Uterus (tissue), 4 donors: ENCODE data around the gene MORN4. TPM values are rescaled to one million over a fixed set of nuclear protein-coding genes. Genes with fewer than 3 reads are reported as not detected.
"Not testable (repeated sequence)": the region's sequence is repeated elsewhere in the genome, so short reads cannot be mapped to it uniquely, and the experiment has no call there.

Source experiments
- DNase-seq, 2 donors: peaks; one replicate each; pipeline ENCODE4 v3.0.0-alpha.2; 2019 to 2020
- H3K27ac ChIP-seq, 2 donors: fragments of 200-600 bp; sonication (generic); 1 replicate in 1 of 2; 2 replicates in 1 of 2; pipeline ENCODE4 v1.5.1; 2016 to 2018
- H3K27me3 ChIP-seq, 2 donors: fragments of 200-600 bp; sonication (generic); one replicate each; pipeline ENCODE4 v1.5.1; 2018 to 2019; ENCODE audit warnings: control low read depth in 1 of 2
- H3K36me3 ChIP-seq, 2 donors: fragments of 200-600 bp; sonication (generic); one replicate each; pipeline ENCODE4 v1.5.1; 2019; ENCODE audit warnings: control low read depth in 1 of 2
- H3K4me1 ChIP-seq, 2 donors: fragments of 200-600 bp; sonication (generic); one replicate each; pipeline ENCODE4 v1.5.1; 2018 to 2019; ENCODE audit warnings: control low read depth in 1 of 2
- H3K4me3 ChIP-seq, 2 donors: fragments of 200-600 bp; sonication (generic); 1 replicate in 1 of 2; 2 replicates in 1 of 2; pipeline ENCODE4 v1.5.1; 2018 to 2019; ENCODE audit warnings: mild to moderate bottlenecking in 1 of 2
- H3K9me3 ChIP-seq, 2 donors: fragments of 200-600 bp; sonication (generic); one replicate each; pipeline ENCODE4 v1.5.1; 2019; ENCODE audit warnings: control low read depth in 1 of 2
- CTCF ChIP-seq, 4 experiments: fragments of 200-600 bp in 2 of 4; fragments of 450-650 bp in 2 of 4; sonication (generic) in 2 of 4; IDR thresholded peaks; one replicate each; pipeline ENCODE4 v1.5.1; 2016 to 2019; ENCODE audit warnings: antibody characterized with exemption in 4 of 4, mild to moderate bottlenecking in 2 of 4, moderate library complexity in 1 of 4
- POLR2A ChIP-seq, 2 donors: fragments of 450-650 bp; IDR thresholded peaks; one replicate each; pipeline ENCODE4 v1.6.1; 2016; ENCODE audit warnings: antibody characterized with exemption in 2 of 2, mild to moderate bottlenecking in 1 of 2, moderate library complexity in 1 of 2
- intact Hi-C: fragments of 100-400 bp; cut with DNase I; formaldehyde crosslinking; loops from one replicate; pipeline ENCODE4 v1.15.1; 2023; ENCODE audit warnings: low total_unique reads
- total RNA-seq, 4 donors: library from RNA; depleted of rRNA in 3 of 4; stranded (reverse); fragments of >200 nt in 3 of 4; gene quantifications; one replicate each; pipeline versions ENCODE4 v1.1.0 to v1.2.4, GENCODE V29; 2014 to 2023
- donor health status: DM: yes; HTN: yes; CAD: no.

The MORN4 gene
- total RNA-seq, 4 donors from 2014 or later: 3.1 to 11.5 (median 10.8) TPM

DNA sequence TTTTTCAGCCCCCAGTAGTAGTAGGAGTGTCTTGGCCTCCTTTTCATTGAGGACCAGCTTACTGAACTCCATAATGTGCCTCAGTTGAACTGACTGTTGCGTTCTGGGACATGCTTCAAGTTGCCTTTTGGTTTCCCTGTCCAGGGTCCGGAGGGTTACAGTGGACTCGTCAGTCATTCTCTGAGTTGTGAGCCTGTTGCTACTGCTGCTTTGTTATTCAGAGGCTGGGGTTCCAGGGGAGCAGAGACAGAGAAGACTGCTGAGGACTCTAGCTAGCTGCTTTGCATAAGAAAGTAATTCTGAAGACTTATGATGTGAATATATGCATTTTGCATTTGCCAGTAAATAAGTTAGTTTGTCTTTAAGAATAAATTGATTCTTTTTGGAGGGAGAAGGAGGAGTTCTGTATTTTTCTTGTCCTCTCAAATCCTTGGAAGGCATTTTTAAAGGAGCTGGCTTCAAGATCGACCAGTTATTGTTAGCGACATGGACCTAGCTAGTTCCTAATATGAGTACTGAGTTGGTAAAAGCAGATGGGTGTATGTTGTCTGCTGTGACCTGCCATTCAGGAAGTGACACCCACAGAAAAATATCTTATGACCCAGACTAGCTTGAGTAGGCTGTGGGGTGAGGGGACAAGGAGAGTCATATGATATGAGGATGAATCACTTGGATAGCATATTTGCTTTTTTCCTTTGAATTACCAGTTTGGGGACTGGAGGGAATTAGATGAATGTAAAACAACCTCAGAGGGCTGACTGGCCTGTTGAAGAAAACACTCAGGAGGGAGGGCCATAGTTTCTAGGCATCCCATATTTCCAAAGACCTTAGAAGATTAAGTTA, 15.5 kb upstream of the MORN4 start:
- Histone ChIP-seq H3K4me3 (no peak overlapping the region), H3K27ac (peak overlapping the region in 1 of 2 donors; percentile 5), H3K9me3 (no peaks in the 10 kb centered on the region), H3K36me3 (no peaks in the 10 kb centered on the region), H3K27me3 (no peaks in the 10 kb centered on the region), H3K4me1 (no peaks in the 10 kb centered on the region)
- no peak for TF ChIP-seq CTCF (IDR thresholded peaks at IDR 0.05)
- no peak for TF ChIP-seq POLR2A (IDR thresholded peaks at IDR 0.05)
- DNase-seq: no peak
- intact Hi-C loops: no loop called here

- intact Hi-C loops: no loop called here
- H3K27me3 ChIP-seq: no peaks in the 10 kb centered on the region
- H3K9me3 ChIP-seq: no peaks in the 10 kb centered on the region
- no peak for DNase-seq
- no peak for TF ChIP-seq CTCF (IDR thresholded peaks at IDR 0.05)
- no peak for TF ChIP-seq POLR2A (IDR thresholded peaks at IDR 0.05)
- H3K36me3 ChIP-seq: no peaks in the 10 kb centered on the region
- H3K4me1 ChIP-seq: no peaks in the 10 kb centered on the region
- H3K27ac ChIP-seq: no peak overlapping the region
- no peak overlapping the region for H3K4me3 ChIP-seq
Observed at GRCh38 chr10:97647556-97647955, 14.3 kb upstream of the MORN4 start.

DNA sequence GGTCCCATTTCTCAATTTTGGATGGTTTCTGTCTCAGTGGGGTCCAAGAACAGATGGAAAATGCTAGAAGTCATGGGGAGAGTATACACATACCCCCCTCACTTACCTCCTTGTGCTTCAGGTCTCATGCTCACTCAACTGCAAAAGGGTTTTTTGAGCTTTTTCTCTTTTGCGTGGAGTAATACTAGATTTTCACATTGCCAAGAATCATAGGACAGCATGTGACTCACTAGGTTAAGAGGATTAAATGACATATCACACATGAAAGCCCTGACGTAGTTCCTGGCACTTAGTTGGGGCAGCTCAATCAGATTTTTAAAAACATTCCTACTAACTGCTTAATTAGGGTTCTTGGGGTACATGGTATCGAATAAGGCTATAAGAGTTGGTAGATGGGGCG, 11.6 kb upstream of the MORN4 start:
- no peak for TF ChIP-seq CTCF (IDR thresholded peaks at IDR 0.05)
- TF ChIP-seq POLR2A (IDR thresholded peaks at IDR 0.05): no peak
- DNase-seq: no peak
- H3K4me3 ChIP-seq: no peak overlapping the region
- H3K27me3 ChIP-seq: no peaks in the 10 kb centered on the region
- H3K4me1 ChIP-seq: peaks cover 0 to 11% of the 10 kb centered on the region in 2 donors
- H3K9me3 ChIP-seq: no peaks in the 10 kb centered on the region
- H3K36me3 ChIP-seq: no peaks in the 10 kb centered on the region
- no peak overlapping the region for H3K27ac ChIP-seq
- intact Hi-C loops: no loop called here

DNA sequence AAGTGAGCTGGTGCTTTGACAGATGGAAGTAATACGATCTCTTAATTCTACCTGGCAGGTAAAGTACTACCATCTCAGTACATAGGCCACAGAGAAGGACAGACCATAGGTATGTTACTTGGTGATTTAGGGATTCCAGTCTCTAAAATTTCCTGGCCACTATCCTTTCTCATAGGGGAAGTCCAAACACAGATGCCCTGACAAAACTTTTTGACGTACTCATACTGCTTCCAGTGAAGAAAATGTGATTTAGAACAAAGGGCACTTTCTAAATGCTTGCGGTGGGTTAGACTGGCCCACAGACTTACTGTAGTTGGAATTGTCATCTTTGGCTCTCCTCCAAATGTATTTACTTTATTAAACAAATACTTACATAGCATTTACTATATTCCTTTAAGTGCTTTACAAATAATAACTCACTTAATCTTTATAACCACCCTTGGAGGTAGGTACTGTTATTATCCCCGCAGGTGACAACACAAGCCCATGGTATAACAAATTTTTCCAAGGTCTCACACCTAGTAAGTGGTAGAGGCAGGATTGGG, 10.2 kb upstream of the MORN4 start:
- no peak overlapping the region for H3K4me3 ChIP-seq
- no peak overlapping the region for H3K27ac ChIP-seq
- H3K27me3 ChIP-seq: no peaks in the 10 kb centered on the region
- H3K4me1 ChIP-seq: peaks cover 0 to 11% of the 10 kb centered on the region in 2 donors
- H3K9me3 ChIP-seq: no peaks in the 10 kb centered on the region
- intact Hi-C loops: no loop called here
- no peaks in the 10 kb centered on the region for H3K36me3 ChIP-seq
- no peak for TF ChIP-seq POLR2A (IDR thresholded peaks at IDR 0.05)
- TF ChIP-seq CTCF (IDR thresholded peaks at IDR 0.05): no peak
- no peak for DNase-seq

GRCh38 chr10:97642471-97643159, 9.3 kb upstream of the MORN4 start:
- peak overlapping the region in 1 of 2 donors; percentile 14 for H3K27ac ChIP-seq
- H3K27me3 ChIP-seq, H3K9me3 ChIP-seq, DNase-seq, H3K36me3 ChIP-seq, intact Hi-C loops, H3K4me3 ChIP-seq: not testable (repeated sequence)
- peaks cover 0 to 11% of the 10 kb centered on the region in 2 donors for H3K4me1 ChIP-seq
